GM23248 (cell line): ENCODE measurements around the gene SDK2. TPM values are rescaled to one million over a fixed set of nuclear protein-coding genes. Genes with fewer than 3 reads are reported as not detected.

Experiments
- DNase-seq: peaks from one replicate; pipeline ENCODE4 v3.0.0-alpha.2; 2015
- H2AFZ ChIP-seq: fragments of 200-600 bp; sonication (generic); 2 replicates; pipeline ENCODE4 v1.6.1; 2016; ENCODE audit warnings: antibody characterized with exemption
- H3F3A ChIP-seq: fragments of 200-600 bp; sonication (generic); 2 replicates; pipeline ENCODE4 v1.6.1; 2016; ENCODE audit warnings: mild to moderate bottlenecking, antibody characterized with exemption, mixed run types; ENCODE audit not compliant: insufficient read depth
- H3K27ac ChIP-seq: fragments of 200-600 bp; sonication (generic); 2 replicates; pipeline ENCODE4 v1.5.1; 2016; ENCODE audit warnings: mild to moderate bottlenecking
- H3K27me3 ChIP-seq: fragments of 200-600 bp; sonication (generic); replicated peaks from 2 replicates; pipeline ENCODE4 v1.6.1; 2016; ENCODE audit warnings: mild to moderate bottlenecking; ENCODE audit not compliant: insufficient read depth
- H3K36me3 ChIP-seq: fragments of 200-600 bp; sonication (generic); 2 replicates; pipeline ENCODE4 v1.6.1; 2016; ENCODE audit warnings: low read depth, mild to moderate bottlenecking
- H3K4me1 ChIP-seq: fragments of 200-600 bp; sonication (generic); 2 replicates; pipeline ENCODE4 v1.6.1; 2016; ENCODE audit warnings: mild to moderate bottlenecking; ENCODE audit not compliant: insufficient read depth
- H3K4me2 ChIP-seq: fragments of 200-600 bp; sonication (generic); one replicate; pipeline ENCODE4 v1.6.1; 2016; ENCODE audit warnings: mild to moderate bottlenecking; ENCODE audit not compliant: unreplicated experiment
- H3K4me3 ChIP-seq: fragments of 200-600 bp; sonication (generic); 2 replicates; pipeline ENCODE4 v1.5.1; 2016; ENCODE audit warnings: mild to moderate bottlenecking
- H3K79me2 ChIP-seq: fragments of 200-600 bp; sonication (generic); 2 replicates; pipeline ENCODE4 v1.6.1; 2016; ENCODE audit warnings: mild to moderate bottlenecking; ENCODE audit not compliant: insufficient read depth
- H3K9ac ChIP-seq: fragments of 200-600 bp; sonication (generic); 2 replicates; pipeline ENCODE4 v1.6.1; 2016; ENCODE audit warnings: mild to moderate bottlenecking
- H3K9me2 ChIP-seq: fragments of 200-600 bp; sonication (generic); 2 replicates; pipeline ENCODE4 v1.6.1; 2016; ENCODE audit warnings: mixed run types, mild to moderate bottlenecking, moderate library complexity; ENCODE audit not compliant: insufficient read depth
- H3K9me3 ChIP-seq: fragments of 200-600 bp; sonication (generic); one replicate; pipeline ENCODE4 v1.6.1; 2017; ENCODE audit warnings: low read depth
- H4K20me1 ChIP-seq: fragments of 200-600 bp; sonication (generic); 2 replicates; pipeline ENCODE4 v1.6.0; 2016; ENCODE audit not compliant: insufficient read depth
- EZH2 ChIP-seq: fragments of 200-600 bp; sonication (generic); IDR thresholded peaks from 2 replicates; pipeline ENCODE4 v1.6.1; 2018; ENCODE audit warnings: antibody characterized with exemption, mild to moderate bottlenecking; ENCODE audit not compliant: insufficient read depth, poor library complexity, severe bottlenecking
- EZH2phosphoT487 ChIP-seq: fragments of 200-600 bp; sonication (generic); IDR thresholded peaks from 2 replicates; pipeline ENCODE4 v1.6.1; 2018; ENCODE audit warnings: antibody characterized with exemption, moderate library complexity, mild to moderate bottlenecking, low read depth; ENCODE audit not compliant: insufficient read depth
- WGBS, 2 experiments: methylation state at CpG; one replicate each; pipeline ENCODE4 v1.1.6; 2015 to 2017; ENCODE audit warnings: low lambda C conversion rate in 2 of 2, low coverage in 1 of 2; ENCODE audit errors: missing lambda C conversion rate in 2 of 2; 5-methylcytosine and 5-hydroxymethylcytosine counted together
- in situ Hi-C: fragments of 300-500 bp; cut with MboI; formaldehyde crosslinking; loops from 2 replicates; pipeline ENCODE4 v1.15.0; 2020
- polyA plus RNA-seq: library from polyadenylated mRNA; unstranded; fragments of >200 nt; fragmentation: Nextera tagmentation; extraction: Ambion mirVana; gene quantifications from 2 replicates; pipeline ENCODE4 v1.2.1, GENCODE V29; 2016
- total RNA-seq: library from RNA; depleted of rRNA; stranded (reverse); fragments of >200 nt; shearing (Covaris generic); gene quantifications from 2 replicates; pipeline ENCODE4 v1.2.3, GENCODE V29; 2014

SDK2 gene
- total and polyA plus RNA-seq, 2 experiments from 2014 or later: under 0.01 to 0.03 TPM

GRCh38 chr17:73533127-73533526 is 111.1 kb downstream of the SDK2 start:
- no peak for DNase-seq
- no peaks in the 10 kb centered on the region for H3K79me2 ChIP-seq
- in situ Hi-C loops: no loop called here
- H3K4me3 ChIP-seq: no peak overlapping the region
- H3K4me1 ChIP-seq: no peaks in the 10 kb centered on the region
- no peak overlapping the region for H3K9ac ChIP-seq
- H3K36me3 ChIP-seq: no peaks in the 10 kb centered on the region
- H2AFZ ChIP-seq: no peak overlapping the region
- H3K27me3 ChIP-seq: no peaks in the 10 kb centered on the region
- H3K27ac ChIP-seq: no peak overlapping the region
- TF ChIP-seq EZH2phosphoT487: no peak
- TF ChIP-seq EZH2: no peak
- 32 to 42% methylated on average over 13 of the region's 13 CpGs for WGBS, 2 experiments
- H3K9me2 ChIP-seq: no peaks in the 10 kb centered on the region
- no peaks in the 10 kb centered on the region for H3K9me3 ChIP-seq
- H3K4me2 ChIP-seq: no peak overlapping the region
- no peaks in the 10 kb centered on the region for H3F3A ChIP-seq
- H4K20me1 ChIP-seq: no peaks in the 10 kb centered on the region

- H4K20me1 ChIP-seq: no peaks in the 10 kb centered on the region
- H3K4me2 ChIP-seq: no peak overlapping the region
- H3K4me3 ChIP-seq: no peak overlapping the region
- H3K79me2 ChIP-seq: no peaks in the 10 kb centered on the region
- no peak overlapping the region for H3K27ac ChIP-seq
- no peaks in the 10 kb centered on the region for H3K4me1 ChIP-seq
- no peak overlapping the region for H2AFZ ChIP-seq
- no peaks in the 10 kb centered on the region for H3K36me3 ChIP-seq
- no peak overlapping the region for H3K9ac ChIP-seq
- H3F3A ChIP-seq: no peaks in the 10 kb centered on the region
- H3K9me3 ChIP-seq: no peaks in the 10 kb centered on the region
- 48 to 56% methylated on average over 9 of the region's 9 CpGs for WGBS, 2 experiments
- no peaks in the 10 kb centered on the region for H3K9me2 ChIP-seq
- no peaks in the 10 kb centered on the region for H3K27me3 ChIP-seq
- no peak for DNase-seq
- TF ChIP-seq EZH2 (no peak), EZH2phosphoT487 (no peak)
- in situ Hi-C loops: no loop called here
These were observed 111.8 kb downstream of the SDK2 start for GRCh38 chr17:73532421-73532901.

GRCh38 chr17:73531158-73531557 is 113.1 kb downstream of the SDK2 start:
- no peaks in the 10 kb centered on the region for H3K9me3 ChIP-seq
- no peak for DNase-seq
- no peak overlapping the region for H3K4me2 ChIP-seq
- H2AFZ ChIP-seq: no peak overlapping the region
- in situ Hi-C loops: no loop called here
- no peak overlapping the region for H3K27ac ChIP-seq
- no peaks in the 10 kb centered on the region for H4K20me1 ChIP-seq
- no peaks in the 10 kb centered on the region for H3K4me1 ChIP-seq
- no peaks in the 10 kb centered on the region for H3K79me2 ChIP-seq
- no peaks in the 10 kb centered on the region for H3K9me2 ChIP-seq
- no peaks in the 10 kb centered on the region for H3K36me3 ChIP-seq
- H3K27me3 ChIP-seq: no peaks in the 10 kb centered on the region
- no peaks in the 10 kb centered on the region for H3F3A ChIP-seq
- H3K9ac ChIP-seq: no peak overlapping the region
- no peak for TF ChIP-seq EZH2phosphoT487
- no peak for TF ChIP-seq EZH2
- no peak overlapping the region for H3K4me3 ChIP-seq
- WGBS, 2 experiments: 64 to 69% methylated on average over 5 of the region's 5 CpGs

DNA sequence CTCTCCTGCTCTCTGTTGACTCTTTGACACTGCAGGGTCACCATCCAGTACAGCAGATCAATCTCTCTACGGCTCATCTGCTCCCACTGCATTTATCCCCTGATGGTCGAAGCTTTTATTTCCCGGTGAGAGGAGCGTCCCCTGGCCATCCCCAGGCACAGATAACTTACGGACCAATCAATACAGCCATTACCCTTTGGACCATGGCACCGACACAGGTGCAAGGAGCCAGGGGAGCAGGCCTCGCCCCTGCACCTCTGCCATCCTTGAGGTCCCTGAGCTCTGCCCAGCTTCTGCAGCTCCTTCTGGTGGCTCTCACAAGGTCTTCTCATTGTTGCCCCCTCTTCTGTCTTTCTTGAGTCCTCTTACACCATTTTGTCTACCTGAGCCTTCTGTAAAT is 115.6 kb downstream of the SDK2 start:
- no peak for DNase-seq
- TF ChIP-seq EZH2phosphoT487 (no peak), EZH2 (no peak)
- in situ Hi-C loops: no loop called here
- no peaks in the 10 kb centered on the region for H3F3A ChIP-seq
- no peaks in the 10 kb centered on the region for H3K79me2 ChIP-seq
- H4K20me1 ChIP-seq: no peaks in the 10 kb centered on the region
- no peaks in the 10 kb centered on the region for H3K27me3 ChIP-seq
- H3K36me3 ChIP-seq: no peaks in the 10 kb centered on the region
- H3K9me3 ChIP-seq: no peaks in the 10 kb centered on the region
- no peak overlapping the region for H3K9ac ChIP-seq
- no peak overlapping the region for H3K4me2 ChIP-seq
- H3K9me2 ChIP-seq: no peaks in the 10 kb centered on the region
- H3K4me1 ChIP-seq: no peaks in the 10 kb centered on the region
- H3K27ac ChIP-seq: no peak overlapping the region
- no peak overlapping the region for H3K4me3 ChIP-seq
- no peak overlapping the region for H2AFZ ChIP-seq
- 24 to 41% methylated on average over 7 of the region's 7 CpGs for WGBS, 2 experiments

GRCh38 chr17:73526952-73527351 is 117.3 kb downstream of the SDK2 start:
- Histone ChIP-seq H3K9me3 (no peaks in the 10 kb centered on the region), H3K27ac (no peak overlapping the region)

More at GRCh38 chr17:73526952-73527351, 117.3 kb downstream of the SDK2 start:
- TF ChIP-seq EZH2 (no peak), EZH2phosphoT487 (no peak)
- no peaks in the 10 kb centered on the region for H3K79me2 ChIP-seq
- no peak for DNase-seq
- no peak overlapping the region for H3K4me2 ChIP-seq
- no peaks in the 10 kb centered on the region for H3K36me3 ChIP-seq
- H2AFZ ChIP-seq: no peak overlapping the region
- no peaks in the 10 kb centered on the region for H3K4me1 ChIP-seq
- in situ Hi-C loops: no loop called here
- no peaks in the 10 kb centered on the region for H3F3A ChIP-seq
- H3K4me3 ChIP-seq: no peak overlapping the region
- no peaks in the 10 kb centered on the region for H4K20me1 ChIP-seq
- no peaks in the 10 kb centered on the region for H3K9me2 ChIP-seq
- WGBS, 2 experiments: 63% methylated on average over 7 of the region's 7 CpGs
- H3K27me3 ChIP-seq: no peaks in the 10 kb centered on the region
- H3K9ac ChIP-seq: no peak overlapping the region
